ENCODE measurements around the gene JAM3. TPM values are rescaled to one million over a fixed set of nuclear protein-coding genes. Genes with fewer than 3 reads are reported as not detected.
A peak's percentile ranks its signal among the peaks of the same experiment; 100 is the strongest.

The JAM3 gene
- total and polyA plus RNA-seq, 2 of the 13 experiments (the other 11 are each of a cell fraction or from before 2014, with no cell fraction given), result 0.98 to 2.8 TPM

DNA sequence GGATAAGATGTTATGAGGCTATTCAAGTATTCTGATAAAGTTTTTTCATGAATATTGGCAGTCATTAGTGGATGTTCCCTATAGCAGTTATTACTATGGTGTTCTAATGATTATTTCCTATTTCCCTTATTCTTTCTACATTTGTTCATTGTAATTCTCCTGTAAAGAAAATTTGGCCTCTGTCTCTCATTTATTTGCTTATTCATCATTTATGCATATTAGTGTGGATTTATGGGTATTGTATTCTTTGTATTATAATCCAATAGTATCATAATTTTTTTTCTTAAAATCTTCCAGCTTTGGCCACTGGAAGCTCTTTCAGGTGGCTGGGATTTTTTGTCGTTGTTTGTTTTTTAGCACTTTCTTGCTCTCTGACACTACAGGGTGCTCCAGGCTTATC lies 47.3 kb downstream of the JAM3 start:
- intact Hi-C loops (cut with micrococcal nuclease; ENCODE audit: unreplicated experiment) (no loop called here), in situ Hi-C loops (cut with HindIII; ENCODE audit: extremely low pct_ligation_motif_present, low pct_unique_long_range_greater_than_20kb) (no loop called here)
- ATAC-seq (no peak), DNase-seq (ENCODE audit: low spot score) (no peak), FAIRE-seq (no peak)
- no peaks in the 10 kb centered on the region for H3K36me3 ChIP-seq (replicated peaks in 1 of 2; ENCODE audit: control insufficient read depth in 1 of 2, insufficient read depth in 2 of 2, low read length in 2 of 2)
- H3K4me1 ChIP-seq (ENCODE audit: insufficient read depth, low read length), result no peaks in the 10 kb centered on the region
- no peak overlapping the region for H3K27ac ChIP-seq (ENCODE audit: extremely low read length, insufficient read depth, low read length)
- H3K9me3 ChIP-seq (ENCODE audit: low read length), result no peaks in the 10 kb centered on the region
- no peak overlapping the region for H3K4me3 ChIP-seq (replicated peaks in 1 of 3; ENCODE audit: insufficient read depth in 1 of 3, low read depth in 2 of 3, low read length in 3 of 3)
- WGBS (ENCODE audit: low lambda C conversion rate), result 0% methylated on average over 1 of the region's 1 CpG
- H3K79me2 ChIP-seq (ENCODE audit: insufficient read depth, low read length), result no peaks in the 10 kb centered on the region
- no peak for TF ChIP-seq ZNF10 (CRISPR knock-in tag; IDR thresholded peaks at IDR 0.05; ENCODE audit: borderline replicate concordance, low read depth)
- no peak for TF ChIP-seq GTF3A (CRISPR knock-in tag; conservative IDR thresholded peaks at IDR 0.05)
- TF ChIP-seq, protein P1, sequence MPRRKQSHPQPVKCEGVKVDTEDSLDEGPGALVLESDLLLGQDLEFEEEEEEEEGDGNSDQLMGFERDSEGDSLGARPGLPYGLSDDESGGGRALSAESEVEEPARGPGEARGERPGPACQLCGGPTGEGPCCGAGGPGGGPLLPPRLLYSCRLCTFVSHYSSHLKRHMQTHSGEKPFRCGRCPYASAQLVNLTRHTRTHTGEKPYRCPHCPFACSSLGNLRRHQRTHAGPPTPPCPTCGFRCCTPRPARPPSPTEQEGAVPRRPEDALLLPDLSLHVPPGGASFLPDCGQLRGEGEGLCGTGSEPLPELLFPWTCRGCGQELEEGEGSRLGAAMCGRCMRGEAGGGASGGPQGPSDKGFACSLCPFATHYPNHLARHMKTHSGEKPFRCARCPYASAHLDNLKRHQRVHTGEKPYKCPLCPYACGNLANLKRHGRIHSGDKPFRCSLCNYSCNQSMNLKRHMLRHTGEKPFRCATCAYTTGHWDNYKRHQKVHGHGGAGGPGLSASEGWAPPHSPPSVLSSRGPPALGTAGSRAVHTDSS (CRISPR knock-in tag; conservative IDR thresholded peaks at IDR 0.05), result no peak
- TF ChIP-seq MAFF (IDR thresholded peaks at IDR 0.05; ENCODE audit: low read depth, low read length), result peak; percentile 75
- TF ChIP-seq ZBTB38 (CRISPR knock-in tag; IDR thresholded peaks at IDR 0.05), result no peak
- TF ChIP-seq MAFK (conservative IDR thresholded peaks at IDR 0.05 in 1 of 2, IDR thresholded peaks at IDR 0.05 in 1 of 2; ENCODE audit: low read length in 2 of 2), result peak; percentile 60 to 79
- CTCF ChIA-PET (ENCODE audit: low intra/inter-chr PET ratio, low total read pairs), result no interaction called here
- H3K27me3 ChIP-seq (ENCODE audit: control insufficient read depth in 1 of 2, insufficient read depth in 2 of 2, low read length in 2 of 2), result 0 out of 5 replicates have a peak, but pooled peaks cover 0 to 3% of the 10 kb centered on the region in 2 experiments
- no peak overlapping the region for H3K9ac ChIP-seq (ENCODE audit: insufficient read depth, low read depth, low read length)
- POLR2A ChIA-PET, result no interaction called here
- no peaks in the 10 kb centered on the region for H4K20me1 ChIP-seq (ENCODE audit: insufficient read depth, low read length)
- BruUV-seq (replicated peaks), result no TSS peak
- H2AFZ ChIP-seq (ENCODE audit: low read length), result no peak overlapping the region
- no peak overlapping the region for H3K4me2 ChIP-seq (ENCODE audit: low read depth, low read length)

DNA sequence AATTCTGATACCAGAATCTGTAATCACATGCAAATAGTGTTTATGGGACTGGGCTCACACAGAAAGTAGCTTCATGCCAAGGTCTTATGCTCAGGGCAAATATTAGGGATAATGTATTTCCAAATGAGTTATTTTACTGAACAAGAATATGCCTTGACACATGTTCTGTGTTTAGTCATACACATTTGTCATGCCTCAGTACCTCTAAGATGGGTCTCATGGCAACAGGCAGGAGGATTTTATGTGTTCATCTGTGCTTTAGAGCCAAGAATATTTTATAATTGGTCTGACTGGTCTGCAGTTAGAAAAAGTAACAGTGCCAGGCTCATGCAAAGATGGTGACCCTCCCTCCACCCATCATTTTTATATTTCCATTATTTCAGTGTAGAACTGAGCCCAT lies 49.1 kb downstream of the JAM3 start:
- H3K9me3 ChIP-seq (ENCODE audit: low read length), result no peaks in the 10 kb centered on the region
- FAIRE-seq (no peak), ATAC-seq (no peak), DNase-seq (ENCODE audit: low spot score) (no peak)
- 0 out of 5 replicates have a peak, but pooled peaks cover 0 to 7% of the 10 kb centered on the region in 2 experiments for H3K27me3 ChIP-seq (ENCODE audit: control insufficient read depth in 1 of 2, insufficient read depth in 2 of 2, low read length in 2 of 2)
- H4K20me1 ChIP-seq (ENCODE audit: insufficient read depth, low read length), result no peaks in the 10 kb centered on the region
- in situ Hi-C loops (cut with HindIII; ENCODE audit: extremely low pct_ligation_motif_present, low pct_unique_long_range_greater_than_20kb), result no loop called here
- POLR2A ChIA-PET, result no interaction called here
- H3K9ac ChIP-seq (ENCODE audit: insufficient read depth, low read depth, low read length), result no peak overlapping the region
- no TSS peak for BruUV-seq (replicated peaks)
- no peak overlapping the region for H3K4me3 ChIP-seq (replicated peaks in 1 of 3; ENCODE audit: insufficient read depth in 1 of 3, low read depth in 2 of 3, low read length in 3 of 3)
- H3K27ac ChIP-seq (ENCODE audit: extremely low read length, insufficient read depth, low read length), result no peak overlapping the region
- no peaks in the 10 kb centered on the region for H3K4me1 ChIP-seq (ENCODE audit: insufficient read depth, low read length)
- H3K36me3 ChIP-seq (replicated peaks in 1 of 2; ENCODE audit: control insufficient read depth in 1 of 2, insufficient read depth in 2 of 2, low read length in 2 of 2), result no peaks in the 10 kb centered on the region
- H2AFZ ChIP-seq (ENCODE audit: low read length), result no peak overlapping the region
- no peaks in the 10 kb centered on the region for H3K79me2 ChIP-seq (ENCODE audit: insufficient read depth, low read length)
- intact Hi-C loops (cut with micrococcal nuclease; ENCODE audit: unreplicated experiment), result no loop called here
- no peak overlapping the region for H3K4me2 ChIP-seq (ENCODE audit: low read depth, low read length)
- CTCF ChIA-PET (ENCODE audit: low intra/inter-chr PET ratio, low total read pairs), result no interaction called here
- TF ChIP-seq SIN3B (IDR thresholded peaks at IDR 0.05; ENCODE audit: low read length), result no peak
- TF ChIP-seq MAZ (IDR thresholded peaks at IDR 0.05; ENCODE audit: borderline replicate concordance, low read depth, low read length), result no peak
- TF ChIP-seq MAZ (CRISPR knock-in tag; IDR thresholded peaks at IDR 0.05; ENCODE audit: low read depth), result no peak
- TF ChIP-seq ZNF556 (CRISPR knock-in tag; IDR thresholded peaks at IDR 0.05; ENCODE audit: borderline replicate concordance), result no peak
- no peak for TF ChIP-seq TSC22D2 (CRISPR knock-in tag; IDR thresholded peaks at IDR 0.05; ENCODE audit: borderline replicate concordance)
- TF ChIP-seq, protein P2, sequence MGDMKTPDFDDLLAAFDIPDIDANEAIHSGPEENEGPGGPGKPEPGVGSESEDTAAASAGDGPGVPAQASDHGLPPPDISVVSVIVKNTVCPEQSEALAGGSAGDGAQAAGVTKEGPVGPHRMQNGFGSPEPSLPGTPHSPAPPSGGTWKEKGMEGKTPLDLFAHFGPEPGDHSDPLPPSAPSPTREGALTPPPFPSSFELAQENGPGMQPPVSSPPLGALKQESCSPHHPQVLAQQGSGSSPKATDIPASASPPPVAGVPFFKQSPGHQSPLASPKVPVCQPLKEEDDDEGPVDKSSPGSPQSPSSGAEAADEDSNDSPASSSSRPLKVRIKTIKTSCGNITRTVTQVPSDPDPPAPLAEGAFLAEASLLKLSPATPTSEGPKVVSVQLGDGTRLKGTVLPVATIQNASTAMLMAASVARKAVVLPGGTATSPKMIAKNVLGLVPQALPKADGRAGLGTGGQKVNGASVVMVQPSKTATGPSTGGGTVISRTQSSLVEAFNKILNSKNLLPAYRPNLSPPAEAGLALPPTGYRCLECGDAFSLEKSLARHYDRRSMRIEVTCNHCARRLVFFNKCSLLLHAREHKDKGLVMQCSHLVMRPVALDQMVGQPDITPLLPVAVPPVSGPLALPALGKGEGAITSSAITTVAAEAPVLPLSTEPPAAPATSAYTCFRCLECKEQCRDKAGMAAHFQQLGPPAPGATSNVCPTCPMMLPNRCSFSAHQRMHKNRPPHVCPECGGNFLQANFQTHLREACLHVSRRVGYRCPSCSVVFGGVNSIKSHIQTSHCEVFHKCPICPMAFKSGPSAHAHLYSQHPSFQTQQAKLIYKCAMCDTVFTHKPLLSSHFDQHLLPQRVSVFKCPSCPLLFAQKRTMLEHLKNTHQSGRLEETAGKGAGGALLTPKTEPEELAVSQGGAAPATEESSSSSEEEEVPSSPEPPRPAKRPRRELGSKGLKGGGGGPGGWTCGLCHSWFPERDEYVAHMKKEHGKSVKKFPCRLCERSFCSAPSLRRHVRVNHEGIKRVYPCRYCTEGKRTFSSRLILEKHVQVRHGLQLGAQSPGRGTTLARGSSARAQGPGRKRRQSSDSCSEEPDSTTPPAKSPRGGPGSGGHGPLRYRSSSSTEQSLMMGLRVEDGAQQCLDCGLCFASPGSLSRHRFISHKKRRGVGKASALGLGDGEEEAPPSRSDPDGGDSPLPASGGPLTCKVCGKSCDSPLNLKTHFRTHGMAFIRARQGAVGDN (CRISPR knock-in tag; IDR thresholded peaks at IDR 0.05), result no peak
